Astrocyte (in vitro differentiated cells and primary cell): ENCODE measurements around the gene JAKMIP2. TPM values are rescaled to one million over a fixed set of nuclear protein-coding genes. Genes with fewer than 3 reads are reported as not detected.
"Not testable (repeated sequence)": the region's sequence is repeated elsewhere in the genome, so short reads cannot be mapped to it uniquely, and the experiment has no call there.

Experiments used
- DNase-seq: peaks from one replicate; pipeline ENCODE4 v3.0.0-alpha.2; 2010; ENCODE audit warnings: low read depth
- FAIRE-seq: peaks from 2 replicates; lab custom pipeline; 2011; peaks lifted over from hg19 to GRCh38; lab: Jason Lieb, UNC
- H2AFZ ChIP-seq: 2 replicates; pipeline ENCODE4 v1.6.0; 2012; ENCODE audit warnings: low read depth, low read length, inconsistent platforms
- H3K27ac ChIP-seq: 2 replicates; pipeline ENCODE4 v1.5.1; 2011; ENCODE audit warnings: low read depth, low read length, inconsistent platforms
- H3K27me3 ChIP-seq: 2 replicates; pipeline ENCODE4 v1.6.0; 2011; ENCODE audit warnings: low read length, inconsistent platforms; ENCODE audit not compliant: insufficient read depth
- H3K36me3 ChIP-seq: 2 replicates; pipeline ENCODE4 v1.5.1; 2011; ENCODE audit warnings: low read length, inconsistent platforms; ENCODE audit not compliant: insufficient read depth
- H3K4me1 ChIP-seq: 2 replicates; pipeline ENCODE4 v1.5.1; 2011; ENCODE audit warnings: low read length, inconsistent platforms; ENCODE audit not compliant: insufficient read depth
- H3K4me2 ChIP-seq: 2 replicates; pipeline ENCODE4 v1.6.0; 2012; ENCODE audit warnings: low read length, inconsistent platforms
- H3K4me3 ChIP-seq: 2 replicates; pipeline ENCODE4 v1.5.1; 2011; ENCODE audit warnings: low read depth, mild to moderate bottlenecking, low read length, inconsistent platforms; ENCODE audit not compliant: insufficient read depth
- H3K79me2 ChIP-seq: 2 replicates; pipeline ENCODE4 v1.6.0; 2012; ENCODE audit warnings: mild to moderate bottlenecking, low read length, inconsistent platforms; ENCODE audit not compliant: insufficient read depth
- H3K9ac ChIP-seq: 2 replicates; pipeline ENCODE4 v1.6.0; 2012; ENCODE audit warnings: mild to moderate bottlenecking, low read length, inconsistent platforms
- H3K9me3 ChIP-seq: 2 replicates; pipeline ENCODE4 v1.5.1; 2012; ENCODE audit warnings: low read depth, mild to moderate bottlenecking, low read length, inconsistent platforms; ENCODE audit not compliant: insufficient read depth
- H4K20me1 ChIP-seq: 2 replicates; pipeline ENCODE4 v1.6.0; 2012; ENCODE audit warnings: low read length, inconsistent platforms; ENCODE audit not compliant: insufficient read depth
- H3K27ac Mint-ChIP-seq: one replicate; pipeline ENCODE4 v1.8.0; 2021; ENCODE audit warnings: mild to moderate bottlenecking, mixed read lengths; ENCODE audit not compliant: unreplicated experiment
- H3K27me3 Mint-ChIP-seq: one replicate; pipeline ENCODE4 v1.8.0; 2021; ENCODE audit warnings: low read depth, mixed read lengths; ENCODE audit not compliant: unreplicated experiment
- H3K36me3 Mint-ChIP-seq: one replicate; pipeline ENCODE4 v1.8.0; 2021; ENCODE audit warnings: low read depth, mixed read lengths; ENCODE audit not compliant: unreplicated experiment
- H3K4me1 Mint-ChIP-seq: one replicate; pipeline ENCODE4 v1.8.0; 2021; ENCODE audit warnings: low read depth, mixed read lengths; ENCODE audit not compliant: unreplicated experiment
- H3K4me3 Mint-ChIP-seq: one replicate; pipeline ENCODE4 v1.8.0; 2021; ENCODE audit warnings: mild to moderate bottlenecking, moderate library complexity, mixed read lengths; ENCODE audit not compliant: unreplicated experiment
- H3K9me3 Mint-ChIP-seq: one replicate; pipeline ENCODE4 v1.8.0; 2021; ENCODE audit warnings: mild to moderate bottlenecking, mixed read lengths; ENCODE audit not compliant: unreplicated experiment
- CTCF ChIP-seq: IDR thresholded peaks from 2 replicates; pipeline ENCODE4 v1.5.1; 2011; ENCODE audit warnings: low read depth, mild to moderate bottlenecking, inconsistent platforms, low read length, moderate library complexity; ENCODE audit not compliant: insufficient read depth
- EZH2 ChIP-seq: IDR thresholded peaks from 2 replicates; pipeline ENCODE4 v1.6.1; 2012; ENCODE audit warnings: mild to moderate bottlenecking, low read length, inconsistent platforms; ENCODE audit not compliant: insufficient read depth
- total RNA-seq: library from RNA; stranded (reverse); gene quantifications from 2 replicates; pipeline ENCODE4 v1.2.1, GENCODE V29; 2021

The JAKMIP2 gene
- total RNA-seq, 1 donor from 2014 or later: 15.1 TPM

GRCh38 chr5:147731431-147732290 is 50.9 kb downstream of the JAKMIP2 start:
- H3K9me3 Mint-ChIP-seq: peaks cover 5% of the 10 kb centered on the region

GRCh38 chr5:147727200-147727599 is 55.3 kb downstream of the JAKMIP2 start:
- no peak for TF ChIP-seq EZH2
- TF ChIP-seq CTCF: no peak
- H3K36me3 ChIP-seq: no peaks in the 10 kb centered on the region

More at GRCh38 chr5:147731431-147732290, 50.9 kb downstream of the JAKMIP2 start:
- no peak overlapping the region for H3K27ac ChIP-seq
- H3K4me2 ChIP-seq: no peak overlapping the region
- no peak overlapping the region for H2AFZ ChIP-seq
- H3K27me3 ChIP-seq: no peaks in the 10 kb centered on the region
- Mint-ChIP-seq H3K36me3 (peaks cover 9% of the 10 kb centered on the region), H3K4me3 (no peak overlapping the region), H3K27ac (no peak overlapping the region), H3K4me1 (no peaks in the 10 kb centered on the region), H3K27me3 (no peaks in the 10 kb centered on the region)
- H3K79me2 ChIP-seq: no peaks in the 10 kb centered on the region
- no peak for DNase-seq
- H3K4me3 ChIP-seq: no peak overlapping the region
- no peak for FAIRE-seq
- no peaks in the 10 kb centered on the region for H4K20me1 ChIP-seq
- H3K9me3 ChIP-seq: no peaks in the 10 kb centered on the region
- no peaks in the 10 kb centered on the region for H3K36me3 ChIP-seq
- no peaks in the 10 kb centered on the region for H3K4me1 ChIP-seq
- no peak for TF ChIP-seq CTCF
- TF ChIP-seq EZH2: no peak
- no peak overlapping the region for H3K9ac ChIP-seq

GRCh38 chr5:147721191-147721960 is 61.2 kb downstream of the JAKMIP2 start:
- H3K27ac ChIP-seq, H3K9ac ChIP-seq, H3K79me2 ChIP-seq, H3K4me3 Mint-ChIP-seq, H3K4me1 Mint-ChIP-seq, H3K4me2 ChIP-seq, H2AFZ ChIP-seq, H3K27ac Mint-ChIP-seq, H3K27me3 Mint-ChIP-seq, H3K9me3 Mint-ChIP-seq, H3K4me3 ChIP-seq, FAIRE-seq, H4K20me1 ChIP-seq, H3K4me1 ChIP-seq, H3K27me3 ChIP-seq, H3K9me3 ChIP-seq, H3K36me3 ChIP-seq, DNase-seq: not testable (repeated sequence)
- H3K36me3 Mint-ChIP-seq: peaks cover 11% of the 10 kb centered on the region

More at GRCh38 chr5:147727200-147727599, 55.3 kb downstream of the JAKMIP2 start:
- no peaks in the 10 kb centered on the region for H3K27me3 Mint-ChIP-seq
- no peak overlapping the region for H3K27ac Mint-ChIP-seq
- peak; percentile 8 for DNase-seq
- H3K36me3 Mint-ChIP-seq: peaks cover 14% of the 10 kb centered on the region
- no peak overlapping the region for H3K4me3 Mint-ChIP-seq
- Histone ChIP-seq H3K9me3 (no peaks in the 10 kb centered on the region), H4K20me1 (no peaks in the 10 kb centered on the region), H3K4me3 (no peak overlapping the region), H3K4me2 (no peak overlapping the region), H3K27ac (no peak overlapping the region), H3K4me1 (no peaks in the 10 kb centered on the region), H3K79me2 (no peaks in the 10 kb centered on the region), H2AFZ (no peak overlapping the region), H3K27me3 (no peaks in the 10 kb centered on the region), H3K9ac (no peak overlapping the region)
- no peaks in the 10 kb centered on the region for H3K9me3 Mint-ChIP-seq
- FAIRE-seq: no peak
- no peaks in the 10 kb centered on the region for H3K4me1 Mint-ChIP-seq
